H1 (cell line): ENCODE data around the gene C15orf62. TPM values are rescaled to one million over a fixed set of nuclear protein-coding genes. Genes with fewer than 3 reads are reported as not detected.

Source experiments
- CTCF ChIA-PET: fragments of 300-600 bp; sonication (Branson Sonifier 250); formaldehyde crosslinking; loops from one replicate; lab custom pipeline; 2021; ENCODE audit not compliant: partially characterized antibody; lab: Charles Lee
- POLR2A ChIA-PET: fragments of 300-600 bp; sonication (Branson Sonifier 250); formaldehyde crosslinking; loops from one replicate; lab custom pipeline; 2021; ENCODE audit warnings: inconsistent platforms; ENCODE audit not compliant: partially characterized antibody; lab: Charles Lee
- DNase-seq, 2 experiments: peaks; one replicate each; pipeline versions ENCODE4 v3.0.0 to v3.0.0-alpha.2; 2010 to 2022; ENCODE audit warnings: low spot score in 2 of 2, low read depth in 1 of 2, mixed read lengths in 1 of 2
- FAIRE-seq: peaks from 2 replicates; lab custom pipeline; 2011; peaks lifted over from hg19 to GRCh38; lab: Jason Lieb, UNC
- H2AFZ ChIP-seq: 2 replicates; pipeline ENCODE4 v1.8.1; 2012; ENCODE audit warnings: low read length, inconsistent platforms
- H2AK5ac ChIP-seq: 2 replicates; pipeline ENCODE4 v1.6.1; 2013; ENCODE audit warnings: low read depth, low read length
- H2BK120ac ChIP-seq: replicated peaks from 2 replicates; pipeline ENCODE3; 2013; ENCODE audit warnings: low read depth, low read length, inconsistent platforms
- H2BK12ac ChIP-seq: 2 replicates; pipeline ENCODE4 v1.6.1; 2013; ENCODE audit warnings: low read depth, low read length
- H2BK15ac ChIP-seq: 2 replicates; pipeline ENCODE4 v1.6.1; 2013; ENCODE audit warnings: low read length
- H2BK20ac ChIP-seq: 2 replicates; pipeline ENCODE4 v1.6.1; 2013; ENCODE audit warnings: low read length
- H2BK5ac ChIP-seq: 2 replicates; pipeline ENCODE4 v1.6.1; 2013; ENCODE audit warnings: low read depth, low read length
- H3K14ac ChIP-seq: 2 replicates; pipeline ENCODE4 v1.6.1; 2013; ENCODE audit warnings: inconsistent platforms; ENCODE audit not compliant: insufficient read length
- H3K18ac ChIP-seq: 2 replicates; pipeline ENCODE4 v1.6.1; 2013; ENCODE audit warnings: low read length; ENCODE audit errors: extremely low read depth
- H3K23ac ChIP-seq: 2 replicates; pipeline ENCODE4 v1.6.1; 2013; ENCODE audit warnings: inconsistent platforms; ENCODE audit not compliant: insufficient read length
- H3K23me2 ChIP-seq: 2 replicates; pipeline ENCODE4 v1.6.1; 2013; ENCODE audit warnings: low read depth, low read length
- H3K27ac ChIP-seq: 2 replicates; pipeline ENCODE4 v1.6.1; 2011; ENCODE audit warnings: low read depth, low read length, inconsistent platforms
- H3K27me3 ChIP-seq, 4 experiments: replicated peaks in 1 of 4; 1 replicate in 1 of 4; 2 replicates in 3 of 4; pipeline versions ENCODE4 v1.6.1 to v1.8.1; 2011 to 2013; ENCODE audit warnings: low read length in 3 of 4, mild to moderate bottlenecking in 3 of 4, inconsistent platforms in 2 of 4, mixed read lengths in 2 of 4, moderate library complexity in 1 of 4; ENCODE audit not compliant: control insufficient read depth in 3 of 4, insufficient read depth in 3 of 4; ENCODE audit errors: extremely low read depth in 1 of 4
- H3K36me3 ChIP-seq, 4 experiments: 2 replicates each; pipeline versions ENCODE4 v1.6.1 to v1.8.1; 2011 to 2013; ENCODE audit warnings: mild to moderate bottlenecking in 4 of 4, low read length in 3 of 4, moderate library complexity in 2 of 4, control low read depth in 1 of 4, inconsistent platforms in 1 of 4; ENCODE audit not compliant: insufficient read depth in 4 of 4, control insufficient read depth in 2 of 4
- H3K4ac ChIP-seq: replicated peaks from 2 replicates; pipeline ENCODE3; 2013; ENCODE audit warnings: low read length, low read depth, mixed read lengths, inconsistent platforms; ENCODE audit not compliant: insufficient read length
- H3K4me1 ChIP-seq, 4 experiments: replicated peaks in 1 of 4; 1 replicate in 1 of 4; 2 replicates in 3 of 4; pipeline versions ENCODE4 v1.6.1 to v1.8.1; 2011 to 2013; ENCODE audit warnings: low read length in 3 of 4, inconsistent platforms in 2 of 4, mixed read lengths in 1 of 4; ENCODE audit not compliant: insufficient read depth in 4 of 4, control insufficient read depth in 3 of 4
- H3K4me2 ChIP-seq, 2 experiments: 2 replicates each; pipeline versions ENCODE4 v1.6.1 to v1.8.1; 2011 to 2013; ENCODE audit warnings: low read depth in 2 of 2, low read length in 2 of 2, control low read depth in 1 of 2, inconsistent platforms in 1 of 2, mild to moderate bottlenecking in 1 of 2; ENCODE audit not compliant: insufficient read depth in 1 of 2
- H3K4me3 ChIP-seq, 4 experiments: fragments of 200-600, 300-600 bp in 1 of 4; sonication (generic), shearing (Covaris generic), sonication (Bioruptor Twin) in 1 of 4; 2 replicates each; pipeline versions ENCODE4 v1.5.1 to v1.8.1; 2011 to 2016; ENCODE audit warnings: low read length in 4 of 4, low read depth in 3 of 4, control low read depth in 2 of 4, inconsistent platforms in 2 of 4, mild to moderate bottlenecking in 2 of 4, mixed read lengths in 1 of 4, moderate library complexity in 1 of 4; ENCODE audit not compliant: insufficient read depth in 2 of 4; ENCODE audit errors: extremely low read depth in 1 of 4
- H3K56ac ChIP-seq: replicated peaks from 2 replicates; pipeline ENCODE3; 2013; ENCODE audit warnings: low read depth, mild to moderate bottlenecking, mixed read lengths, low read length, inconsistent platforms; ENCODE audit not compliant: insufficient read length
- H3K79me1 ChIP-seq: 2 replicates; pipeline ENCODE4 v1.6.1; 2013; ENCODE audit warnings: low read depth, low read length, control low read depth
- H3K79me2 ChIP-seq, 2 experiments: 2 replicates each; pipeline versions ENCODE4 v1.6.1 to v1.8.1; 2012 to 2013; ENCODE audit warnings: low read length in 2 of 2, mild to moderate bottlenecking in 2 of 2, inconsistent platforms in 1 of 2; ENCODE audit not compliant: insufficient read depth in 2 of 2, control insufficient read depth in 1 of 2
- H3K9ac ChIP-seq, 4 experiments: replicated peaks in 1 of 4; 1 replicate in 1 of 4; 2 replicates in 3 of 4; pipeline versions ENCODE4 v1.6.1 to v1.8.1; 2011 to 2013; ENCODE audit warnings: low read depth in 3 of 4, low read length in 3 of 4, control low read depth in 2 of 4, mild to moderate bottlenecking in 2 of 4, moderate library complexity in 2 of 4, inconsistent platforms in 1 of 4; ENCODE audit errors: extremely low read depth in 1 of 4
- H3K9me3 ChIP-seq, 2 experiments: 2 replicates each; pipeline versions ENCODE4 v1.6.1 to v1.8.1; 2012 to 2013; ENCODE audit warnings: mild to moderate bottlenecking in 2 of 2, moderate library complexity in 2 of 2, control low read depth in 1 of 2, inconsistent platforms in 1 of 2, low read depth in 1 of 2, low read length in 1 of 2, mixed read lengths in 1 of 2; ENCODE audit not compliant: insufficient read depth in 2 of 2
- H4K20me1 ChIP-seq, 2 experiments: replicated peaks in 1 of 2; 2 replicates each; pipeline versions ENCODE3 to v1.8.1; 2011 to 2013; ENCODE audit warnings: inconsistent platforms in 2 of 2, low read length in 2 of 2, mild to moderate bottlenecking in 1 of 2; ENCODE audit not compliant: insufficient read depth in 2 of 2, control insufficient read depth in 1 of 2
- H4K5ac ChIP-seq: 2 replicates; pipeline ENCODE4 v1.6.1; 2013; ENCODE audit warnings: low read length, low read depth, mixed read lengths, inconsistent platforms; ENCODE audit not compliant: insufficient read length
- H4K8ac ChIP-seq: 2 replicates; pipeline ENCODE4 v1.8.0; 2013; ENCODE audit warnings: mild to moderate bottlenecking, moderate library complexity, low read length, inconsistent platforms; ENCODE audit not compliant: insufficient read depth; ENCODE audit errors: extremely low read depth
- H4K91ac ChIP-seq: replicated peaks from 2 replicates; pipeline ENCODE3; 2013; ENCODE audit warnings: low read length, mixed read lengths, inconsistent platforms; ENCODE audit not compliant: insufficient read length
- ASH2L ChIP-seq: fragments of 200-600, 300-600 bp; sonication (generic); IDR thresholded peaks from one replicate; pipeline ENCODE4 v1.7.1; 2017; ENCODE audit warnings: low read length
- ATF3 ChIP-seq: IDR thresholded peaks from 2 replicates; pipeline ENCODE4 v1.6.1; 2011; ENCODE audit warnings: low read depth, mild to moderate bottlenecking, low read length; ENCODE audit not compliant: insufficient read depth
- CEBPB ChIP-seq: IDR thresholded peaks from 2 replicates; pipeline ENCODE4 v1.6.1; 2012; ENCODE audit warnings: low read depth, low read length
- CHD1 ChIP-seq: IDR thresholded peaks from 2 replicates; pipeline ENCODE4 v1.6.1; 2012; ENCODE audit warnings: low read depth, low read length, improper control_type of control experiment
- EP300 ChIP-seq, 2 experiments: IDR thresholded peaks; 1 replicate in 1 of 2; 2 replicates in 1 of 2; pipeline ENCODE4 v1.6.1; 2011 to 2012; ENCODE audit warnings: low read depth in 2 of 2, low read length in 2 of 2, mild to moderate bottlenecking in 2 of 2, borderline replicate concordance in 1 of 2, inconsistent platforms in 1 of 2, moderate library complexity in 1 of 2
- JUND ChIP-seq: IDR thresholded peaks from 2 replicates; pipeline ENCODE4 v1.6.1; 2011; ENCODE audit warnings: mild to moderate bottlenecking, improper control_type of control experiment, low read length
- SP4 ChIP-seq: IDR thresholded peaks from 2 replicates; pipeline ENCODE4 v1.6.1; 2012; ENCODE audit warnings: low read length, inconsistent platforms
- WGBS, 2 experiments: shearing (Covaris generic) in 1 of 2; methylation state at CpG; one replicate each; pipeline versions ENCODE4 v1.1.6 to v1.1.7; 2013 to 2015; ENCODE audit warnings: low lambda C conversion rate in 2 of 2, mixed read lengths in 2 of 2, inconsistent platforms in 1 of 2, low coverage in 1 of 2, missing lambda C conversion rate in 1 of 2; ENCODE audit not compliant: insufficient replicate concordance in 2 of 2, insufficient coverage in 1 of 2, insufficient read length in 1 of 2; ENCODE audit errors: extremely low coverage in 1 of 2, missing lambda C conversion rate in 1 of 2; 5-methylcytosine and 5-hydroxymethylcytosine counted together
- polyA plus RNA-seq, 7 experiments: library from polyadenylated mRNA; depleted of rRNA in 3 of 7; stranded (reverse) in 5 of 7; unstranded in 2 of 7; fragments of >200 nt in 5 of 7; fragments of 200-250 nt in 2 of 7; gene quantifications; 1 replicate in 5 of 7; 2 replicates in 1 of 7; 4 replicates in 1 of 7; pipeline versions ENCODE4 v1.2.1 to v1.2.3, GENCODE V29; 2011 to 2013; ENCODE audit warnings: missing spikeins in 2 of 7, mixed read lengths in 2 of 7
- total RNA-seq: library from RNA; stranded (reverse); fragmentation: NEBNext Ultra II Directional; extraction: Animal tissue kit (Norgen Biotek cat#: 25700); gene quantifications from 2 replicates; pipeline ENCODE4 v1.2.1, GENCODE V29; 2021

C15orf62 gene
- total and polyA plus RNA-seq, 2 of the 8 experiments (the other 6 are each of a cell fraction or from before 2014, with no cell fraction given), result 0.06 to 0.56 TPM

- ChIA-PET CTCF (interaction anchor here (0.6 to 6.8 kb wide), 25 partner anchors 8 to 627 kb away, joined by 3 to 70 read pairs (median 4); partner anchors contain the start of genes C15orf62, DNAJC17, GCHFR and RHOV), POLR2A (interaction anchor here (0.6 to 1.8 kb wide), 12 partner anchors 9 to 207 kb away, joined by 3 to 11 read pairs (median 4); partner anchors contain the start of genes GCHFR, RAD51 and SPINT1)
Measured at GRCh38 chr15:40746916-40747418, 22.8 kb upstream of the C15orf62 start.

More at GRCh38 chr15:40746916-40747418, 22.8 kb upstream of the C15orf62 start:
- 90% methylated on average over 3 of the region's 3 CpGs; no CpG with 5 or more reads in 1 of the 2 experiments for WGBS, 2 experiments
- no peak overlapping the region for H3K9ac ChIP-seq
- no peak for DNase-seq
- H3K4me2 ChIP-seq, result no peak overlapping the region
- H3K79me2 ChIP-seq, result peaks cover 0 to 4% of the 10 kb centered on the region in 2 experiments; a peak in 1 of 4 replicates
- no peak for FAIRE-seq
- H3K9me3 ChIP-seq, result no peaks in the 10 kb centered on the region
- H3K18ac ChIP-seq, result no peak overlapping the region
- H2BK5ac ChIP-seq, result no peak overlapping the region
- H3K23ac ChIP-seq, result no peak overlapping the region
- no peak overlapping the region for H3K4ac ChIP-seq
- no peak overlapping the region for H2BK12ac ChIP-seq
- H2BK120ac ChIP-seq, result no peak overlapping the region
- H3K14ac ChIP-seq, result no peak overlapping the region
- no peak overlapping the region for H2AFZ ChIP-seq
- H3K56ac ChIP-seq, result no peak overlapping the region
- 0 out of 2 replicates have a peak, but pooled peaks cover 2% of the 10 kb centered on the region for H3K79me1 ChIP-seq
- H4K8ac ChIP-seq, result no peak overlapping the region
- no peaks in the 10 kb centered on the region for H3K23me2 ChIP-seq
- peaks cover 0 to 2% (median 0%) of the 10 kb centered on the region in 4 experiments; a peak in 1 of 7 replicates for H3K4me1 ChIP-seq
- H4K5ac ChIP-seq, result no peak overlapping the region
- no peak overlapping the region for H4K91ac ChIP-seq
- no peaks in the 10 kb centered on the region for H3K27me3 ChIP-seq
- no peak overlapping the region for H3K4me3 ChIP-seq
- no peak for TF ChIP-seq CHD1
- TF ChIP-seq EP300 (IDR thresholded peaks at IDR 0.05; ENCODE audit: borderline replicate concordance in 1 of 2, low read depth in 2 of 2, low read length in 2 of 2), result no peak
- no peak for TF ChIP-seq ASH2L
- TF ChIP-seq JUND, result peak; percentile 46; the same call in 1 of the 2 replicates
- peak; percentile 46; the same call in 1 of the 2 replicates for TF ChIP-seq CEBPB
- TF ChIP-seq SP4, result no peak
- TF ChIP-seq ATF3, result 0 out of 2 replicates have a peak, but pooled peaks have one; percentile 30
- H2BK15ac ChIP-seq, result no peak overlapping the region
- H3K27ac ChIP-seq, result no peak overlapping the region
- no peaks in the 10 kb centered on the region for H4K20me1 ChIP-seq
- H2BK20ac ChIP-seq, result no peak overlapping the region
- H2AK5ac ChIP-seq, result no peak overlapping the region
- H3K36me3 ChIP-seq, result peaks cover 0 to 11% (median 3%) of the 10 kb centered on the region in 4 experiments; a peak in 5 of 8 replicates
